ENCODE results near the gene PPP1R15A. TPM values are rescaled to one million over a fixed set of nuclear protein-coding genes. Genes with fewer than 3 reads are reported as not detected.
"Not testable (repeated sequence)": the region's sequence is repeated elsewhere in the genome, so short reads cannot be mapped to it uniquely, and the experiment has no call there.

Gene PPP1R15A
- total RNA-seq, 2 experiments from 2014 or later = 77.2 to 81.4 TPM

DNA sequence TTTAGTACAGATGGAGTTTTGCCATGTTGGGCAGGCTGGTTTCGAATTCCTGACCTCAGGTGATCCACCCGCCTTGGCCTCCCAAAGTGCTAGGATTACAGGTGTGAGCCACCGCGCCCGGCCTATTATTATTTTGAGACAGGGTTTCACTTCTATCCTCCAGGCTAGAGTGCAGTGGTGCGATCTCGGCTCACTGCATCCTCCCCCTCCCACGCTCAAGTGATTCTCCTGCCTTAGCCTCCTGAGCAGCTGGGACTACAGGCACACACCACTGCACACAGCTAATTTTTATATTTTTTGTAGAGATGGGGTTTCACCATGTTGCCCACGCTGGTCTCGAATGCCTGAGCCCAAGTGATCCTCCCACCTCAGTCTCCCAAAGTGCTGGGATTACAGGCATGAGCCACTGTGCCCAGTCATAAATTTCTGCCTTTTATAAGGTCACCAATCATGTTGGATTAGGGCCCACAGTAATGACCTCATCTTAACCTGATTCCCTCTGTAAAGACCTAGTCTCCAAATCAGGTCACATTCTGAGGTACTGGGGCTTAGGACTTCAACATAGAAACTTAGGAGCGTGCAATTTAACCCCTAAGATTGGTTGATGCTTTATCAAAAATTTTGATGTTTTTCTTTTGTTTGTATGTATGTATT, 37.3 kb downstream of the PPP1R15A start:
- DNase-seq, H3K9me3 Mint-ChIP-seq, CTCF ChIA-PET, H3K27ac Mint-ChIP-seq, H3K4me3 Mint-ChIP-seq, H3K4me1 Mint-ChIP-seq, H3K27me3 Mint-ChIP-seq: not testable (repeated sequence)
- H3K36me3 Mint-ChIP-seq (ENCODE audit: low read depth) = peaks cover 71% of the 10 kb centered on the region
- POLR2A ChIA-PET = interaction anchor here (2.0 kb wide), 1 partner anchor 9 kb away, joined by 4 read pairs; no protein-coding TSS in a partner anchor

DNA sequence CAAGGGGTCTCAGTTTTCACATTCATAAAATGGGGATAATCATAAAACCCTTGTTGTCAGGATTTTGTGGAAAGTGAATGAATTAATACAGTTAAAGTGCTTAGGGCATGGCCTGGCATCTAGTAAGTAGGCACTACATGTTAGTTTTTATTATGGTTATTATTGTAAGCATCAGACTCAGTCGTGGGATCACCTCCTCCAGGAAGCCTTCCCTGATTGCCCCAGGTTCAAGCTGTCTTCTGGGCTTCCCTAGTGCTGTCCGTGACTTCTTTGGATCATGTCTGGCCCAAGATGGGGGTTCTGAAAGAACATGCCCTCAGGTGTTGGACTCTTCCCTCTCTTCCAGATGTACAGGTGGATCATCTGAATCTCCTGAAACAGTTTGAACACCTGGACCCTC, 38.6 kb downstream of the PPP1R15A start:
- H3K27me3 Mint-ChIP-seq = no peaks in the 10 kb centered on the region
- DNase-seq = no peak
- H3K27ac Mint-ChIP-seq = no peak overlapping the region
- ChIA-PET POLR2A (interaction anchor here (0.7 to 2.0 kb wide), 3 partner anchors 10 to 22 kb away, joined by 3 to 4 read pairs (median 4); no protein-coding TSS in a partner anchor), CTCF (interaction anchor here (1.1 kb wide), 1 partner anchor 11 kb away, joined by 4 read pairs; the partner anchor contains the start of gene NUCB1)
- no peaks in the 10 kb centered on the region for H3K9me3 Mint-ChIP-seq
- peaks cover 63% of the 10 kb centered on the region for H3K36me3 Mint-ChIP-seq (ENCODE audit: low read depth)
- no peak overlapping the region for H3K4me3 Mint-ChIP-seq
- no peaks in the 10 kb centered on the region for H3K4me1 Mint-ChIP-seq

DNA sequence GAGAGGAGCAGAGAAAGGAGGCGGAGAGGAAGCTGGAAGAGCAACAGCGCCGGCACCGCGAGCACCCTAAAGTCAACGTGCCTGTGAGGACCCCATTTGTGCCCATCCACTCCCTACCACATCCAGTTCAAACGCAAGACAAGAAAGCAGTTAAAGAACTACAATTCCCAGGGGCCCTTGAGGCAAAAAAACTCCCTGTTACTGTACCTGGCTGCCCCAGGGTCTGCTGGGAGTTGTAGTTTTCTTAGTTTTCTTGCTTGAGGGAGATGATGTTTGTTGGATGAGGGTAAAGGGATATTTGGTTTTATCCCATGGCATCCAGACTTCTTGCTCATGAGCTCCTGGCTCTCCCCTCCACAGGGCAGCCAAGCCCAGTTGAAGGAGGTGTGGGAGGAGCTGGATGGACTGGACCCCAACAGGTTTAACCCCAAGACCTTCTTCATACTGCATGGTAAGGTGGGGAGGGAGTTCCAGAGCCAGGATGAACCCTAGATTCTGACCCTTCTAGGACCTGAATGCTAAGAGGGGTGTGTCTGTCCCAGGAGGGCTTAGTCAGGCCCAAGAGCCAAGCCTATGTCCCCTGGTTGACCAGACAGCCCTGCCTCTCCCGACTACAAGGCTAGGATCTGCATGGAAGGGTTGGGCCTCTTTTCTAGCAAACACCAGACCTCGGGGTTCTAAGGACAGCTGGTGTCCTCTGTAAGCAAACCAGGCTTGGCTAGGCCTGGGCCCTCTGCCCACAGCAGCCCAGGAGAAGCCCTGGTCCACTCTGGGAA, 41.1 kb downstream of the PPP1R15A start:
- CTCF ChIA-PET = interaction anchor here (2.0 kb wide), 1 partner anchor 57 kb away, joined by 4 read pairs; no protein-coding TSS in a partner anchor
- H3K4me3 Mint-ChIP-seq = no peak overlapping the region

DNA sequence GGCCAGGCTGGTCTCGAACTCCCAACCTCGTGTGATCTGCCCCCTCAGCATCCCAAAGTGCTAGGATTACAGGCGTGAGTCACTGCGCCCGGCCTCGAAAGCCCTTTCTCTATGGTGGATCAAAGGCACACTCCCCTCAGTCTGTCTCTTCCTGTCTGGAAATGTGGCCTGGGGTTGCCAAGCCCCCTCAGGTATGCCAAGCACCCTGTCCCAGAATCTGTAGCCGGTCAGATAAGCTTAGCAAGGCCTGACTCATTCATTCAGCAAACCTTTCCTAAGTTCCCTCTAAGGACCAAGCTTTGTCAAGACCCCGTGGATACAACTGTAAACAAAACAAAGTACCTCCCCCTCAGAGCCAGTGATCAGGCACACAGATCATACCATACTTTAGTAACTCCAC, 42.0 kb downstream of the PPP1R15A start:
- CTCF ChIA-PET = interaction anchor here (2.0 kb wide), 1 partner anchor 57 kb away, joined by 4 read pairs; no protein-coding TSS in a partner anchor

More for the DNA sequence above, 41.1 kb downstream of the PPP1R15A start:
- POLR2A ChIA-PET = interaction anchor here (0.9 to 3.0 kb wide), 4 partner anchors 12 to 41 kb away, joined by 3 to 9 read pairs (median 4); partner anchors contain the start of gene PPP1R15A
- no peaks in the 10 kb centered on the region for H3K9me3 Mint-ChIP-seq
- no peaks in the 10 kb centered on the region for H3K27me3 Mint-ChIP-seq
- no peaks in the 10 kb centered on the region for H3K4me1 Mint-ChIP-seq
- DNase-seq = no peak
- no peak overlapping the region for H3K27ac Mint-ChIP-seq
- peaks cover 62% of the 10 kb centered on the region for H3K36me3 Mint-ChIP-seq (ENCODE audit: low read depth)

DNA sequence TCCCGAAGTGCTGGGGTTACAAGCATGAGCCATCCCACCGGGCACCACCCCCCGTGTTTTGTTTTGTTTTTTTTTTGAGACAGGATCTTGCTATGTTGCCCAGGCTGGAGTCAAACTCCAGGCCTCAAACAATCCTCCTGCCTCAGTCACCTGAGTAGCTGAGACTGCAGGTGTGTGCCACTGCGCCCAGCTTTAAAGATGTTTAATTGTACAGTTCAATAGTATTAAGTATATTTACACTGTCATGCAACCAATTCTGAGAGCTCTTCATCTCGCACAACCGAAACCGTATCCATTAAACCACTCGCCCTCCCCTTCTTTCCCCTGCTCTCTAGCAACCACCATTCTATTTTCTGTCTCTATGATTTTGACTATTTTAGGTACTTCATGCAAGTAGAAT, 43.5 kb downstream of the PPP1R15A start:
- Mint-ChIP-seq H3K27me3 (no peaks in the 10 kb centered on the region), H3K36me3 (ENCODE audit: low read depth) (peaks cover 57% of the 10 kb centered on the region), H3K4me1 (no peaks in the 10 kb centered on the region), H3K27ac (no peak overlapping the region), H3K9me3 (no peaks in the 10 kb centered on the region), H3K4me3 (no peak overlapping the region)
- CTCF ChIA-PET = no interaction called here
- POLR2A ChIA-PET = interaction anchor here (1.5 to 3.0 kb wide), 2 partner anchors 10 kb away, joined by 4 to 9 read pairs; no protein-coding TSS in a partner anchor
- no peak for DNase-seq

More for the DNA sequence above, 42.0 kb downstream of the PPP1R15A start:
- Mint-ChIP-seq H3K36me3 (ENCODE audit: low read depth) (peaks cover 66% of the 10 kb centered on the region), H3K4me1 (no peaks in the 10 kb centered on the region), H3K4me3 (no peak overlapping the region), H3K9me3 (no peaks in the 10 kb centered on the region), H3K27me3 (no peaks in the 10 kb centered on the region), H3K27ac (no peak overlapping the region)
- DNase-seq = no peak
- POLR2A ChIA-PET = interaction anchor here (0.9 to 3.0 kb wide), 3 partner anchors 11 to 39 kb away, joined by 3 to 9 read pairs (median 4); no protein-coding TSS in a partner anchor

DNA sequence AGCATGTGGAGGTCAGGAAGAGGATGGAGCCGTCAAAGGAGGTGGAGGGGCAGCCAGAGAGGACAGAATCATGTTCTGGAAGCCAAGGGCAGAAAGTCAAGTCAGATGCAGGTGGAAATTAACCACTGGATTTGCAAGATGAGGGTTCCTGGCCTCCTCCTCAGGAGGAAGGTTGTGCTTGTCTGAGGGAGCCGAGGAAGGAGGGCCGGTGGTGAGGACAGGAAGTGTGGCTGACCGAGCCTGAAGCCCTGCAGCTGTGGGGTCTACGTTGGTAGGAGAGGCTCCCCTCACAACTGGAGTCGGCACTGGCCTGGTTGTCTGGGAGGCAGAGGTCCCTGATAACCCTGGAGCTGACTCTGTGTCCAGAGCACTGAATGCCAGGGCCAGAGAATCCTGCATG, 45.9 kb downstream of the PPP1R15A start:
- ChIA-PET CTCF (no interaction called here), POLR2A (interaction anchor here (0.9 to 1.2 kb wide), 2 partner anchors 12 to 18 kb away, joined by 5 to 10 read pairs; partner anchors contain the start of gene NUCB1)
- no peak for DNase-seq
- H3K27me3 Mint-ChIP-seq = no peaks in the 10 kb centered on the region
- peaks cover 49% of the 10 kb centered on the region for H3K36me3 Mint-ChIP-seq (ENCODE audit: low read depth)
- no peaks in the 10 kb centered on the region for H3K4me1 Mint-ChIP-seq
- H3K27ac Mint-ChIP-seq = no peak overlapping the region
- no peak overlapping the region for H3K4me3 Mint-ChIP-seq
- no peaks in the 10 kb centered on the region for H3K9me3 Mint-ChIP-seq

DNA sequence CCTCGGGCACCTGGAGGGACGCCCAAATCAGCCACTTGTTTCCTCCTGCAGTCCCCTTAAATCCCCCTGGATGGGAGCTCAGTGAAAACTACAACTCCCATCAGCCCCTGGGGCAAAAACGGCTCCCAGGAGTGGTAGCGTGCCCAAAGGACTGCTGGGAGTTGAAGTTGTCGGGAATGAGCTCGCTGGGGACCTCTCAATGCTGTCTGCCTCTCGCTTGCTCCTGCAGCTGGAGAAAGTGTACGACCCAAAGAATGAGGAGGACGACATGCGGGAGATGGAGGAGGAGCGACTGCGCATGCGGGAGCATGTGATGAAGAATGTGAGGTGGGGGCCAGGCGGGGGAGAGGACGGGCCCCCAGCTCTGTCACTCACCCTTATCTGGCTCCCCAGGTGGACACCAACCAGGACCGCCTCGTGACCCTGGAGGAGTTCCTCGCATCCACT, 46.6 kb downstream of the PPP1R15A start:
- Mint-ChIP-seq H3K27me3 (no peaks in the 10 kb centered on the region), H3K27ac (no peak overlapping the region), H3K9me3 (no peaks in the 10 kb centered on the region), H3K4me1 (no peaks in the 10 kb centered on the region), H3K4me3 (no peak overlapping the region), H3K36me3 (ENCODE audit: low read depth) (peaks cover 47% of the 10 kb centered on the region)
- ChIA-PET CTCF (interaction anchor here (1.0 kb wide), 1 partner anchor 79 kb away, joined by 3 read pairs; no protein-coding TSS in a partner anchor), POLR2A (interaction anchor here (0.9 to 1.2 kb wide), 2 partner anchors 13 to 18 kb away, joined by 5 to 10 read pairs; partner anchors contain the start of gene NUCB1)
- peak; percentile 29 for DNase-seq

DNA sequence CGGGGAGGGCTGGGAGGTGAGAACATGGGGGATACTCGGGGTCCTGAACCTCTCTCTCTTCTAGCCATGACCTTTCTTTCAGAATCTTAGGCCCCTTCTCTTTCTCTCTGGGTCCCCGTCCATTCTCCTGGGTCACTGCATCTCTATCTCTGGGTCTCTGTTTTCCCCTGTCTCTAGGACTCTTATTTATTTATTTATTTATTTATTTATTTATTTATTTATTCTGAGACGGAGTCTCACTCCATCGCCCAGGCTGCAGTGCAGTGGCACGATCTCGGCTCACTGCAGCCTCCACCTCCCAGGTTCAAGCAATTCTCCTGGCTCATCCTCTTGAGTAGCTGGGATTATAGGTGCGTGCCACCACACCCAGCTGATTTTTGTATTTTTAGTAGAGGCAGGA, 47.0 kb downstream of the PPP1R15A start:
- H3K27ac Mint-ChIP-seq, H3K9me3 Mint-ChIP-seq, DNase-seq, H3K4me1 Mint-ChIP-seq, H3K27me3 Mint-ChIP-seq, H3K4me3 Mint-ChIP-seq: not testable (repeated sequence)
- ChIA-PET CTCF (interaction anchor here (1.0 kb wide), 1 partner anchor 78 kb away, joined by 3 read pairs; no protein-coding TSS in a partner anchor), POLR2A (interaction anchor here (1.2 kb wide), 1 partner anchor 19 kb away, joined by 10 read pairs; the partner anchor contains the start of gene NUCB1)
- peaks cover 44% of the 10 kb centered on the region for H3K36me3 Mint-ChIP-seq (ENCODE audit: low read depth)

DNA sequence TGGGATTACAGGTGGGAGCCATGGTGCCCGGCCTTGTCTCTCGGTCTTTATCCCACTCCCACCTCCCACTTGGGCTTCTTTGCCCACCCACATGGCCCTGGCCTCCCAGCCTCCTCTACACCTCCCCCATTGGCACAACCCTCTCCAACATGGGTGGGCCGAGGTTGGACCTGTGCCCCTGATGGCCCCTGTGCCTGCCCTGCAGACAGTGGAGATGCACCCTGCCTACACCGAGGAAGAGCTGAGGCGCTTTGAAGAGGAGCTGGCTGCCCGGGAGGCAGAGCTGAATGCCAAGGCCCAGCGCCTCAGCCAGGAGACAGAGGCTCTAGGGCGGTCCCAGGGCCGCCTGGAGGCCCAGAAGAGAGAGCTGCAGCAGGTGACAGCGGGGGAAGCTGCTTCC, 48.7 kb downstream of the PPP1R15A start:
- no peaks in the 10 kb centered on the region for H3K9me3 Mint-ChIP-seq
- H3K4me1 Mint-ChIP-seq = no peaks in the 10 kb centered on the region
- CTCF ChIA-PET = interaction anchor here (0.6 to 0.9 kb wide), 2 partner anchors 59 to 73 kb away, joined by 3 to 4 read pairs; partner anchors contain the start of genes GYS1 and RUVBL2

DNA sequence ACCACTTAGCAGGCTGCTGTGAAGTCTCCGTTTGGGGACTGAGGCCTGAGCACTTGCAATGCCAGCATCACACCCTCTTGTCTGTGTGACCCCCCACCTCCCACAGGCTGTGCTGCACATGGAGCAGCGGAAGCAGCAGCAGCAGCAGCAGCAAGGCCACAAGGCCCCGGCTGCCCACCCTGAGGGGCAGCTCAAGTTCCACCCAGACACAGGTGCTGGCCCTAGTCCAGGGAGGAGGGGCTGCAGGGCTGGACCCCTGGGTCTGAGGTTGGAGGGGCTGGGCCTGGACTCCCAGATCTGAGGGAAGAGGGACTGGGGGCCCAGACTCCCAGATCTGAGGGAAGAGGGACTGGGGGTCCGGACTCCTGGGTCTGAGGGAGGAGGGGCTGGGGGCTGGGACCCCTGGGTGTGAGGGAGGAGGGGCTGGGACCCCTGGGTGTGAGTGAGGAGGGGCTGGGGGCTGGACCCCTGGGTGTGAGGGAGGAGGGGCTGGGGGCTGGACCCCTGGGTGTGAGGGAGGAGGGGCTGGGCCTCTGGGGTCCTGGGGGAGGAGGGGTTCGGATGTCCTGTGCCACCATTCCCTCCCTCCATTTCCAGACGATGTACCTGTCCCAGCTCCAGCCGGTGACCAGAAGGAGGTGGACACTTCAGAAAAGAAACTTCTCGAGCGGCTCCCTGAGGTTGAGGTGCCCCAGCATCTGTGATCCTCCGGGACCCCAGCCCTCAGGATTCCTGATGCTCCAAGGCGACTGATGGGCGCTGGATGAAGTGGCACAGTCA, 49.7 kb downstream of the PPP1R15A start:
- peaks cover 5% of the 10 kb centered on the region for H3K4me1 Mint-ChIP-seq
- CTCF ChIA-PET = no interaction called here
- POLR2A ChIA-PET = interaction anchor here (0.9 kb wide), 2 partner anchors 11 to 22 kb away, joined by 3 read pairs; partner anchors contain the start of gene NUCB1

More for the DNA sequence above, 48.7 kb downstream of the PPP1R15A start:
- no peak overlapping the region for H3K27ac Mint-ChIP-seq
- peaks cover 36% of the 10 kb centered on the region for H3K36me3 Mint-ChIP-seq (ENCODE audit: low read depth)
- H3K27me3 Mint-ChIP-seq = no peaks in the 10 kb centered on the region
- DNase-seq = no peak
- POLR2A ChIA-PET = interaction anchor here (0.9 kb wide), 2 partner anchors 10 to 21 kb away, joined by 3 read pairs; partner anchors contain the start of gene NUCB1
- no peak overlapping the region for H3K4me3 Mint-ChIP-seq

DNA sequence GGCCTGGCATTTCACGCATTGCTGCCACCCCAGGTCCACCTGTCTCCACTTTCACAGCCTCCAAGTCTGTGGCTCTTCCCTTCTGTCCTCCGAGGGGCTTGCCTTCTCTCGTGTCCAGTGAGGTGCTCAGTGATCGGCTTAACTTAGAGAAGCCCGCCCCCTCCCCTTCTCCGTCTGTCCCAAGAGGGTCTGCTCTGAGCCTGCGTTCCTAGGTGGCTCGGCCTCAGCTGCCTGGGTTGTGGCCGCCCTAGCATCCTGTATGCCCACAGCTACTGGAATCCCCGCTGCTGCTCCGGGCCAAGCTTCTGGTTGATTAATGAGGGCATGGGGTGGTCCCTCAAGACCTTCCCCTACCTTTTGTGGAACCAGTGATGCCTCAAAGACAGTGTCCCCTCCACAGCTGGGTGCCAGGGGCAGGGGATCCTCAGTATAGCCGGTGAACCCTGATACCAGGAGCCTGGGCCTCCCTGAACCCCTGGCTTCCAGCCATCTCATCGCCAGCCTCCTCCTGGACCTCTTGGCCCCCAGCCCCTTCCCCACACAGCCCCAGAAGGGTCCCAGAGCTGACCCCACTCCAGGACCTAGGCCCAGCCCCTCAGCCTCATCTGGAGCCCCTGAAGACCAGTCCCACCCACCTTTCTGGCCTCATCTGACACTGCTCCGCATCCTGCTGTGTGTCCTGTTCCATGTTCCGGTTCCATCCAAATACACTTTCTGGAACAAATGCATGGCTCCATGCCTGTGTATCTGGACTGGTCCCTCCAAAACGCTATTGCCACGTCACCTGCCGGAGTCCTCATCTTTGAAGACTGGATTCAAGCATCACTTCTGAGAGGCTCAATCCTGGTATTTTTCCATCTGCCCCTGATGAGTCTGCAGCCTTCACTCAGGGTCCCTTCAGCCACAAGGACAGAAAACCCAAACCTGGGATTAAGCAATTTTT, 50.6 kb downstream of the PPP1R15A start:
- Mint-ChIP-seq H3K27me3 (no peaks in the 10 kb centered on the region), H3K4me3 (no peak overlapping the region), H3K9me3 (no peaks in the 10 kb centered on the region), H3K4me1 (peaks cover 7% of the 10 kb centered on the region), H3K36me3 (ENCODE audit: low read depth) (peaks cover 27% of the 10 kb centered on the region), H3K27ac (no peak overlapping the region)
- no peak for DNase-seq
- CTCF ChIA-PET = no interaction called here
- POLR2A ChIA-PET = no interaction called here

More for the DNA sequence above, 49.7 kb downstream of the PPP1R15A start:
- Mint-ChIP-seq H3K36me3 (ENCODE audit: low read depth) (peaks cover 32% of the 10 kb centered on the region), H3K27me3 (no peaks in the 10 kb centered on the region), H3K9me3 (no peaks in the 10 kb centered on the region), H3K27ac (no peak overlapping the region), H3K4me3 (no peak overlapping the region)
- no peak for DNase-seq

All from activated CD4-positive, alpha-beta memory T cell treated with anti-CD3 and anti-CD28 coated beads, Interleukin-2, amount 10 ng/mL, durations not matched to agents 7 days and 5 days (primary cell).